CD4-positive, alpha-beta T cell treated with Interferon gamma for 1 hour (primary cell): ENCODE results near the gene MRPS33.
"Not testable (repeated sequence)": the region's sequence is repeated elsewhere in the genome, so short reads cannot be mapped to it uniquely, and the experiment has no call there.

Experiments used
- DNase-seq: peaks from one replicate; pipeline ENCODE4 v3.0.0-alpha.2; 2020

MRPS33 gene

DNA sequence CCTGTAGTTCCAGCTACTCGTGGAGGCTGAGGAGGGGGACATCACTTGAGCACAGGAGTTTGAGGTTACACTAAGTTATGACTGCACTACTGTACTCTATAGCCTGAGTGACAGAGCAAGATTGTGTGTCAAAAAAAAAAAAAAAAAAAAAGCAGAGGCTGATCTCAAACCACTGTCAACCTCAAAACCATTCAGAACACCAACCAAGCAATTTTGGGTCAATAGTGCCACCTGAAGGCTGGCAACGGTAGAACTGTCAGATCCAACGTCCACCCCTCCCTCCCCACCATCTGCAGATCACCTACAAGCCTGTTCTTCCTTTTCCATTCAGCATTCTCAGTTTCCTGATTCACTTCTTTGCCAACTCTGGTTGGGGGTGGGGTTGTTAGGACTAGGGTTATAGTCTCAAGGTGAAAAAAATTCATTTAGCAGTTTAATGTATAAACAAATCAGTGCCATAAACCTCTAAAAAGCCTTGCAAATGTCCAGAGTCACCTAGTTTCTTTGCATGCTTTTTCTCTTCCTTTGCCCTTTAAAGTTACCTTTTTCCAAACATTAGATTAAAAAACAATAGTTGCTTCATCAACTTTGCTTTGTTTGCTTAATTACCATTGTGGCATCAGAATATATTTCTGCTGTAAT lies 2.6 kb downstream of the MRPS33 start:
- DNase-seq: peak; percentile 78

DNA sequence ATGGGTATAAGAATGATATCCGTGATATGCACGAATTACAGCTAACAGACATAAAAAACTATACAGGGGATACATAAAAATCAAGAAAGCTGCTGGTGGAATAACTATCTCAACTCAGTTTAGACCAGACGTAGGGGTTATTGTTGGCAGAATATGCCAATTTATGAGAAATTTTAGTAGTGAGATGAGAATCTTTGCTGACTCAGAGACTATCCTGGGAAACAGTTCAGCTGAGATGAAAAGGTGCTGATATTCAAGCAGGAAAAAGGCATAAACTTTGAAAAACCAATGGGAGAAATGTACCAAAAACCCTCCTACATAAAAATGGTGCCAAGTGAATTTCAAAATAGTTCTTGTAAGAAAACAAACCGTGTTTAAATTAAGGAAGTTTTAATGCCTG lies 3.3 kb downstream of the MRPS33 start:
- DNase-seq: no peak

DNA sequence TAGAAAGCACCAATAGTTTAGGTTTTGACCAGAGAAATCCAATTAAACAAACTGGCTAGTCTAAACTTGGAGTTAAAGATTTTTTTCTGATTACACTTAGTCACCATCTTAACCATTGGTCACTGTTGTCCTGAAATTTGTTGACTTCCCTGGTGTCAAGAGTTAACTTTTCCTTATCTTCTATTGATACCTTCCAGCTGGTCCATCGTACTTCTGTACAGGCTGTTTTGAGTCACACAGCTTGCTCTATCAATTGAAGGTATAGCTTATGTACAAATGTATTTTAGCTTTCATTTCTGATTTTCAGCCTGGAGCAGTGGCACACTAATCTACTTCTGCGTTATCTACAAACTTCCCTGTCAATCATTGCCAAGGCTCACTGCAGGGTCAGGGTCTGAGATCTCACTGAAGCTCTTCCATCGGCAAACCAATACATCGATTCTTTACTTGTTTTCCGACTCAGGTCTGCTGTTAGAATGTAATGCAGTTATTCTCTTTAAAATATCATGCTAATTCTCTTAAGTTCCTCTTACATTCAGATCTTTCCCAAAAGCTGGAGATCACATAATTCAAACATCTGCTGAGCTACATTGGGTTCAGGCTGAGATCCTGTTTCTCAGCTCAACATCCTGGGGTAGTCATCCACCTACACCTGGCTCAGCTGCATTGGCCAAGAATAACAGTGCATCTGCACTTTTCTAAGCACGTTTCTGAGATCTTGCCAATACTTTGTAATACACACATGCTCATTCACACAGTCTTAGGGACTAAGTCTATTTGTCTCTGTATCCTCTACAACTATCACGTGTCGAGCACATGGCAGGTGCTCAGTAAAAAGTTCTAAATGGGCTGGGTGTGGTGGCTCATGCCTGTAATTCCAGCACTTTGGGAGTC lies 11.3 kb downstream of the MRPS33 start:
- no peak for DNase-seq

DNA sequence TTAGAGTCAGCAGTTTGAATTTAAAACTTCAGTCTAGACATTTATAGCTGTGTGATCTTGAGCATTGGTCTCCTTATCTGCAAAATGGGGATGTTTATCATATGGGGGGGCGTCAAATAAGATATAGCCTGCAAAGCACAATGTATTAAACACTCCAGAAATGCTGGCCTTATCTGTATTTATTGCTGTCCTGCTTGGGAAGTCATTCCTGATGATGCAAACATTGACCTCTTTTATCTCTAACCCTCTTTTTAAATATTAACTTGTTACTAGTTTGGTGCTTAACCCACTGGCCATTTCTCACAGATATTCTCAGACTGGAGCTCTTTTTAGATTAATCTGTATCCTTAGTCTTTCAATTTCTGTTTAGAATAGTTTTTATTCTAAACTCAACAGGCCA lies 13.2 kb downstream of the MRPS33 start:
- no peak for DNase-seq

DNA sequence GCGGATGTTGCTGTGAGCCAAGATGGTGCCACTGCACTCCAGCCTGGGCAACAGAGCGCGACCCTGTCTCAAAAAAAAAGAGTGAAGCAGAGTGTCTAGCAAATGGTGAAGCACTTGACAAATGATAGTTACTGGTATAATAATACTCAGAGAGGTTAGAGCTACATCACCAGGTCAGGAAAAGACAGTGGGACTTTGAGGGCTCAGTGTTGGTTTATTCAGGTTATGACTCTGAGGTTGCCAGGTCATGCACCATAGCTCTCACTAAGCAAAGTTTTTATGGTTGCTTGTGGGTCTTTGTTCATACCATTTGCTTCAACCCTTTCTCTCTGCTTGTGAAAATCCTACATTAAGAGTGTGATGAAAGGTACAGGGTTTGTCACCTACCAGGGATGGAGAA lies 13.6 kb downstream of the MRPS33 start:
- no peak for DNase-seq

DNA sequence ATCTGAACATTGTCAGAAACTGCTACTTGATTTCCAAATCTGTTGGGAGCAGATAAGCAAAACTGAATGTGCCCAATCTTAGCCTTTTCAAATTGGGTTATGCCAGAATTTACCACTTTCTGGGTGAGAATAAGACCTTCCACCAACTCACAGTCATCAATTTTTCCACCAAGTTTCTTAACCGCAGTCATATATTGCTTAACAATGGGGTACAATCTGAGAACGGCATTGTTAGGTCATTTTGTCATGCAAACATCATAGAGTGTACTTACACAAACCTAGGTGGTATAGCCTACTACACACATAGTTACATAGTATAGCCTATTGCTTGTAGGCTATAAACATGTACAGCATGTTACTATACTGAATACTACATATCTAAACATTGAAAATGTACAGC lies 16.0 kb downstream of the MRPS33 start:
- DNase-seq: no peak

DNA sequence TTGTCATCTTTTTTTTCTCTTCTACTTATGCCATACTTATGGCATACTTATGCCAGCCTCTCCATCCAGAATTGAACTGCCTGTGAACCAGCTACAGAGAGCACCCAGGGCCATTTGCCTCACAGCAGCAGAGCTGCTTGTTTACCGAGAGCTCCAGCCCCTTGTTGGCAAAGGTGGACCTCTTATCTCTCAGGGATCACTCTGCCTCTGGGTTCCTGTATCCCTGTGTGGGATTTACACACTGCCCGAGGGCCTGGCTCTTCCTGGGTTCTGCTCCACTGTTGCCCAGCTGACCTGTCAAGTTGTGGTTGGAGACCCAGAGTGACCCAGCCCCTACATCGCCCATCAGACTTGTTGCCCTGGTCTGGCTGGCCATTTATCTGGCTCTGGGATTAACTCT lies 22.3 kb downstream of the MRPS33 start:
- no peak for DNase-seq

DNA sequence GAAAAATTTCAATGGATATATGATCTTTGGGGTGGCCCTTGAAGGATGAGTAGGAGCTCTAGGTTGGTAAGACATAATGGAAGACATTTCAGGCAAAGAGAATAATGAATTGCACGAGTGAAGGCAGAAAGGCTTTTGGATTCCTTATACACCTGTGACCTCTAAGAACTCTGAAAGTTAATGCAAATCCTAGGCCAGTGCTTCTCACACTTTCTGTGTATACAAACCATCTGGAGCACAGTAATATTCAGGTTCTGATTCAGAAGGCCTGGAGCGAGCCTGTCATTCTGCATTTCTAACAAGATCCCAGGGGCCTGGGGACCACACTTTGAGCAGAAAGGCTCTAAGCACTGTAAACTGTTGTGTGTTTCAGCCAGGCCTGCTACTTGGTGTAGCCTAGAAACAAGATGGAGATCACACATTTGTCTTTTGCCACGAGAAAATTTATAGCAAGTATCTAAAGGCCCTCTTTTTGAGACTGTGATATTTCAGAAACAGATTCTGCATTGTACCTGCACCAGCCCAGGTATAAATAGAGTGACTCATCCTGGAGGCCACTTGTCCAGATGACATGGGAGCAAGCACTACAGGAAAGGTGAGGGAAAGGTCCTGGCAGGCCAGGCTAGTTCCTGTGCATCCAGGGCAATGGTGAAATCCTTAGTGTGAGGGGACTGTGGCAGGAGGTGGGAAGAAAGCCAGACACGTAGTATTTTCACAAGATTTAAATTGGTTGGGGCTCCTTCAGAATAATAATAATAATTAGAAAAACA lies 24.4 kb downstream of the MRPS33 start:
- DNase-seq: no peak

DNA sequence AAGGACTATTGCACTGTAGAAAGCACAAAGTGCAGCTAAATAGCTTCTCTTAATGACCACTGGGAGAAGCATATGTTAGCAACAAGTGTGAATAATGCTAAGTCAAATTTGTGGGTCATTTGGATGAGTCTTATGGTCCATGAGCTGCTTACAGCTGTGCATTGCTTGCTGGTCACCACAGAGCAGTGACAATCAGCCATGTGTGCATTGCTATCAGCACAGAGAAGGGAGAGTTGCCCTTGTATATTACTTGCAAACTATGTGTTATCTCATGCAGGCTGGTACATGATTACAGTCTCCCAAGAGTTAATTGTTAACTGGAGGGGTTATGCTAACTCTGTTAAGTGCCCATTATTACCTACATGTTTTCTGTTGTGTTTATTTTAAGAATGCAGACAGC lies 25.7 kb downstream of the MRPS33 start:
- no peak for DNase-seq

DNA sequence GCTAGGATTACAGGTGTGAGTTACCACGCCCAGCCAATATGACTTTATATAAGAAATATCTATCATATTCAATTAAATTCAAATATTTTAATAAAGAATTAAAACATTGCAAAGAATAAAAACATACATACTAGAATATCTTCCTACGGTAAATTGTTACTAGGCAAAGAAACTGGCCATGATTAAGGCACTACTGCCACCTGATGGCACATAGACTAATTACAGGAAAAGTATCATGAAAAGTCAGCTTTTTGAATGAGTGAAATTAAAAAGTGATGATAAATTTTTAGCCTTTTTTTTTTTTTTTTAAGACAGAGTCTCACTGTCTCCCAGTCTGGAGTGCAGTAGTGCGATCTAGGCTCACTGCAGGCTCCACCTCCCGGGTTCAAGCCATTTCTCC lies 30.9 kb downstream of the MRPS33 start:
- DNase-seq: no peak

DNA sequence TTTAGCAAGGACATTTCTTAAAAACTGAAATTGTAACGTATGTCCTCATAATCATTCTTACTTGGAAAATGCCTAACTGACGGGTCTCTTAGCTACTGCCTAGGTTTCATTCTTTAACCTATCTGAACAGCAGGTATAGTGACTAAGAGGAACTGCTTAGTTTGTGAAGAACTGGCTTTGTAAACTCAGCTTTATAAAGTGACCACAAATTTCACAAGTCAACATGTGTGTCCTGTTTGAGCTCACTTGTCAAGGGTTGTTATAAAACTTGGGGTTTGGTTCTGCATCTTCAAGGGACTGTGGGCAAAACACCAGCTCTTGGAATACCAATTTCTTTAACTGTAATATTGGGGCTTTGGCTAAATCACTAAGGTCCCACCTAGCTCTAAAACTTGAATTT lies 32.2 kb downstream of the MRPS33 start:
- no peak for DNase-seq

DNA sequence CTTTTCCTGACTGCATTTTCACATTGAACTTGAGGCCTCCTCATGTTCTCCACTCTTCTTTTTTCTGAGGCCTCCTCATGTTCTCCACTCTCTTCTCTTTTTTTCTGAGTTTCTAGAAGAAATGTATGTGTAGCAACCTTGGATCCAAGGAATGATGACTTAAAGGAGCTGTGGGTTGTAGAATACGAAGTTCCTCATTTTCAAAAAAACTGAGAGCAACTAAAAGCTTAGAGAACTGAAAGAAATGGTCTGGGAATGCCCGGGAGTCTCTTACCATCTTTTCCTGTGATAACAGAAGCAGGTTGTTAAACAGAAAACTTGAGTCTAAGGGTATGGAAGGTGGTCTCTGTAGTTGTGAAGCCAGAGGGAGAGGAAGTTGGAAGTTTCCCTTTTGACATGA lies 32.8 kb downstream of the MRPS33 start:
- DNase-seq: no peak

DNA sequence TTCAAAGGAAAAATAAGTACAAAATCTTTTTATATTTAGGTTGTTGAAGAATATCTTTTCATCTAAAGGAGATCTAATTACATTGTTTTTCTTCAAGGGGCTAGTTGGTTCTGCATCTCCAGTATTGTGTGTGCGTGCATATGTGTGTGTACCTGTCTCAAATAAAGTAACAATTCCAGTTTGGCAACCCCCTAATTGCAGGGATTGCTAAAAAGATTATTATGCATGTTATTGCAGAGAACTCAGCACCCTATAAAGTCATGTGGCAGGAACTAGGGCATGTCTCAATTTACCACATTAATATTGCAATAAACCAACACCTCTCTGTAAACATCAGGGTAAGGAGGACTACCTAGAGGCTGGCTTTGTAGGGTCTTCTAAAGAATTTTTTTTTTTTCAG lies 37.0 kb downstream of the MRPS33 start:
- DNase-seq: no peak

DNA sequence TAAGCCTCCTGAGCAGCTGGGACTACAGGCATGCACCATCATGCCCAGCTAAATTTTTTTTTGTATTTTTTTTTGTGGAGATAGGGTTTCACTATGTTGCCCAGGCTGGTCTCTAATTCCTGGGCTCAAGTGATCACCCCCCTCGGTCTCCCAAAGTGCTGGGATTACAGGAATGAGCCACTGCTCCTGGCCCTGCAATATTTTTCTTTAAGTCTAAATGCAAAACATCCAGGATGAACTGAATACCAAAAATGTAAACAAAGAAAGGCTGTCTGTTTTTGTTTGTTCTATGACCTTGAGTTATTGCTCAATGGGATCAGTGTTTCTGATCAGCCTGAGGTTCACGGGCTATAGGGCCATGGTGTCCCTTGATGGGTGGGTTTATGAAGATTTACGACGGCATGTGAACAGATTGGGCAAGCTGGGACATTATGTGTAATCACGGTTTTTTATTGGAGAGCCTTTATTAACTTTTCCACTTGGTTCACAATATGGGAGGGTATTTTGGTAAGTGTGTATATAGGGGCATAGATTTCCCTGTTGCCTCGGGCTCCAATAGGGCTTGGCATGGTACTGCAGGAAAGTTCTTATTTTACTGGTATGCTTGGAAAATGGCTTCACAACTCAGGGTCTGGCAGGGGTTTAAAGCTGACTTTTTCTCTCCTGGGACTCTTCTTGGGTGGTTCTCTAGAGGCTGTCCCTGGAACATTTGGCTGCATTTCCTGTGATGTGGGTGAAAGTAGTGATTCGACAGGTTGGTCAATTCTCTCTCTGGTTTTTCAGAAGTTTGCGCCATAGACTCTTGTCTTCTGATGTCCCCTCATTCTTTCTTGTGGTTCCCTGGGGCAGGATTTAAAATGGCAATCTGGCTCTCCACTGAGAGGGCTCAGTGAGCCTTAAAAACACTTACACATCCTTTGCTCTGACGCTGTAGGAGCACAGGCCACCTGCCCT lies 41.6 kb downstream of the MRPS33 start:
- DNase-seq: no peak

DNA sequence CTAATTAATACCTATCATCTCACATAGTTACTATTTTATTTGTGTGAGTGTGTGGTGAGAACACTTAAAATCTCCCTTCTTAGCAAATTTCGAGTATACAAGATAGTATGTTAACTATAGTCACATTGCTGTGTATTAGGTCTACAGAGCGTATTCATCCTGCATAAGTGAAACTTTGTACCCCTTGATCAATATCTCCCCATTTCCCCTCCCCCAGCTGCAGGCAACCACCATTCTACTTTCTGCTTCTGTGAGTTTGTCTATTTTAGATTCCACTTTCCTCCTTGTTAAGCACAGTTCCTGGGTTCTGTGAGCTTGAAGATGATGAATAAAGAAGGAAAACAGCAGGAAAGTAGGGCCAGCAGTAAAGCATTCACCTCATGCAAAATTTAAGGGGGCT lies 42.4 kb downstream of the MRPS33 start:
- DNase-seq: no peak

DNA sequence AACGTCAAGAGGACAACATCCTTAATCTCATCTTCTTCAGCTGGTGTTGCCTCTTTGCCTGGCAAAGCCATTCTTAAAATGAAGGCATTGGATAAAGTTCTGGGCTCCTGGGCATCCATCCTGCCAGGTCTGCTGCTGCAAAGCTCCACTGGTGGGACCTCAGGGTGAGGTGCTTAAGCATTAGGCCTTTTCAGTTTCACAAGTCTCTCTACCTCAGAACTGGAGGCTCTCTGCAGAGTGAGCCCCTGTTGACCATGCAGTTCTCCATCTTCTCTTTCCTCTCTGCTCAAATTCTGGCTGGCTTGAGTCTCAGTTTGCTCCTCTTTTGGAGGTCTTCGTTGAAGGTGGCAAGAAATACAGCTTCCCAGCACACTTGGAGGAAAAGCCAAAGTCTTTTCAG lies 47.3 kb downstream of the MRPS33 start:
- DNase-seq: no peak

DNA sequence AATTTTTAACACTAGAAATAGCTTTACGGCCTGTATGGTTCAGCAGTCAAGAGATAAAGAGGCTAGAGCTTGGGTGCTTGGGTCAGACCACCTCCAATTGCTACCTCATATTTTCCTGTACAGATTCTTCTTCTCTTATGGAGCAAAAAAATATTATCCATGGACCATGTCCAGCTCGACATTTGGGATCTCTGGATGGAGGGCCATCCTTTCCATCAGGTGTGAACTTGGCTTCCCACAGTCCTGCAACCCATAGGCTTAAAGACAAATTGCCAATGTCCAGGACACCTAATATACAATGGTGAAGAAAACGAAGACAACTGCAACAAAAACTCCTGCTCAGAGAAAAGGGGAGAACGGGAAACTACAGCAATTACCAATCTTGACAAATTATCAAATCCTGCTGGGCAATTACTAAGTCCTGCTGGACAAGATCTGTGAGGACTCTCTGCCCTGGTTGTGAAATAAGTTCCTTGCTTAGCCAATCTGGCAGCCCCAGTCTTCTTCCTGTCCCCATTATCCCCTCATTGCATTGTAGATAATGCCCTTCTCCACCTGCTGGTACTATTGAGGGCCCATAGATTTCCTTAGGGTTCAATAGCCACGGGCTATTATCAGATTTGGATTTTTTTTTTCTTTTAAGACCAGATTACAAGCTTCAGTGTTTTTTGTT lies 48.1 kb downstream of the MRPS33 start:
- no peak for DNase-seq

DNA sequence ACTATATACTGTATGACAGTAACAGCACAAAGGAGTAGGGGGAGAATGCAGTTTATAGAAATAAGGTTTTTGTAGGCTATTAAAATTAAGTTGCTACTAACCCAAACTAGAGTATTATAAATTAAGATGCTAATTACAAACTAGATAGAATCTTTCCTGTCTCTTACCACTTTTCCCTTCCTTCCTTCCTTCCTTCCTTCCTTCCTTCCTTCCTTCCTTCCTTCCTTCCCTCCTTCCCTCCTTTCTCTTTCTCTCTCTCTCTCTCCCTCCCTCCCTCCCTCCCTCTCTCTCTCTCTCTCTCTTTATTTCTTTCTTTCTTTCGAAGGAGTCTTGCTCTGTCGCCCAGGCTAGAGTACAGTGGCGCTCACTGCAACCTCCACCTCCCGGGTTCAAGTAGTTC lies 53.6 kb downstream of the MRPS33 start:
- no peak for DNase-seq

DNA sequence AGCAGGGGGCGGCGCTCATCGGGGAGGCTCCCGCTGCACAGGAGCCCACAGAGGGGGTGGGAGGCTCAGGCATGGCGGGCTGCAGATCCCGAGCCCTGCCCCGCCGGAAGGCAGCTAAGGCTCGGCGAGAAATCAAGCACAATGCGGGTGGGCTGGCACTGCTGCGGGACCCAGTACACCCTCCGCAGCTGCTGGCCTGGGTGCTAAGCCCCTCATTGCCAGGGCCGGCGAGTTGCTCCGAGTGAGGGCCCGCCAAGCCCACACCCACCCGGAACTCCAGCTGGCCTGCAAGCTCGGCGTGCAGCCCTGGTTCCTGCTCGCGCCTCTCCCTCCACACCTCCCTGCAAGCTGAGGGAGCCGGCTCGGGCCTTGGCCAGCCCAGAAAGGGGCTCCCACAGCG lies 57.8 kb downstream of the MRPS33 start:
- DNase-seq: not testable (repeated sequence)
